Muscle of arm (tissue), 12 donors: ENCODE results near the gene KRT26. TPM values are rescaled to one million over a fixed set of nuclear protein-coding genes. Genes with fewer than 3 reads are reported as not detected.

ENCODE experiments used
- DNase-seq: peaks from one replicate; pipeline ENCODE4 v3.0.0-alpha.2; 2013
- polyA plus RNA-seq, 12 donors: library from polyadenylated mRNA; unstranded; fragments of 120-200 nt; gene quantifications; one replicate each; pipeline ENCODE4 v1.2.1, GENCODE V29; 2013; ENCODE audit not compliant: insufficient read length in 12 of 12

The KRT26 gene
- polyA plus RNA-seq, 12 donors: not detected

DNA sequence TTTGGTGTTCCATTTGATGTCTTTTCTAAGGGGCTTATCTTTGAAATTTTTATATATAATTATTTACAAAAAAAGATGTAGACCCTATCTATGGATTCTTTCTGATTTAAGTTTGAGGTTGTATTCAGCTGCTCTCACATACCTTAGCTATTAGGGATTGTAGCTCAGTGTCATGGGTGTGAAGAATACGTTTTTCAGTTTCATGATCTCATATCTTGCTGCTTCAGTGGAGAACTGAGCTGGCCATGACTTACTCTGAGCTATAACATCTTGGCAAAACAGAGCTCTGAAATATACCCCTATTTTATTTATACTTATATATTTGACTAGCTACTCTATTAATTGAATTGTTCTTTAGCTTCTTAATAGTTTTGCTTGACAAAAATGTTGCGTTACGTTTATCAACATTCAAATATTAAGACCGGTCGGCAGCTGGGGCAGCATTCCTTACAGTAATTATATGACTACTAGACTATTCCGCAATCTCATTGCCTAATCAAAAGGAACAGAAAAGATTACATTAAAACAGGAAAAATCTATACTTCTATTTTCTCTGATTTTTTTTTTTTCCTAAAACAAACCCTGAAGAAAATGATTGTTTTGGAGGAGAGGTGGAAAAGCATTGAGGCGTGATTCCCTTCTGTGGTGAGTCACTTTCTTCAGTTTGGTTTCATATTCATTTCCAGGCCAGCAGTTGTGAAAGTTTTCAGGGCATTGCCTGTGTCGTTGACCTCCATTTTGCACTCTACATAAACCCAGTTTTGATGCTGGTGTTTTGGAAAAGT, 44.4 kb downstream of the KRT26 start:
- no peak for DNase-seq

DNA sequence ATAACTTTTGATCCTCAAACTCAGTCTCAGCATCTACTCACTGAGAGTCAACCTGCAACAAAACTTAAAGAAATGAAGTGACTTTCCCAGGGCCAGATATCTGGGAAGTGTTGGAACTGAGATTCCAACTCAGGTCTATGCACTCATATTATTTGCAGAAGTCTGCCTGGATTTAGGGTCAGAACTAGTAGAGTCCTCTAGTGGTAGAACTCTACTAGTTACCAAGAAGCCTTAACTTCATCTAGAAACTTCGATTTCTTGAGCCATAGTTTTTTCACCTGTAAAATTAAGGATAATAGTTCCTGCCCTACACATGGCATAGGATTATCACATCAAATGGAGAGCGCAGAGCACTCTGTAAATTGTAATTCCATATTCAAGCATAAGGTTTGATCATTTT, 45.1 kb downstream of the KRT26 start:
- no peak for DNase-seq

DNA sequence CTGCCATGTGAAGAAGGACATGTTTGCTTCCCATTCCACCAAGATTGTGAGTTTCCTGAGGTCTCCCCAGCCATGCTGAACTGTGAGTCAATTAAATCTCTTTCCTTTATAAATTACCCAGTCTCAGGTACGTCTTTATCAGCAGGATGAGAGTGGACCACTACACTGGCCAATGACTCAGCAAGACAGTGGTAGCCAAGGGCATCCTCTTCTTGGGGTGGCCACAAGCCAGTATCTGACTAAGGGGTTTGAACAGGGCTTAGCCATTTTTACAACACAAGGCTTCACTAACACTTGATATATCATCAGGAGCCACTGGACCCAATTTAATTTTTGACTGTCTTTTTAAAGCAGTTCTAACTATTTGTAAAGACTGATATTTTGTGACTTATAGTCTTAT, 47.3 kb downstream of the KRT26 start:
- DNase-seq: no peak

DNA sequence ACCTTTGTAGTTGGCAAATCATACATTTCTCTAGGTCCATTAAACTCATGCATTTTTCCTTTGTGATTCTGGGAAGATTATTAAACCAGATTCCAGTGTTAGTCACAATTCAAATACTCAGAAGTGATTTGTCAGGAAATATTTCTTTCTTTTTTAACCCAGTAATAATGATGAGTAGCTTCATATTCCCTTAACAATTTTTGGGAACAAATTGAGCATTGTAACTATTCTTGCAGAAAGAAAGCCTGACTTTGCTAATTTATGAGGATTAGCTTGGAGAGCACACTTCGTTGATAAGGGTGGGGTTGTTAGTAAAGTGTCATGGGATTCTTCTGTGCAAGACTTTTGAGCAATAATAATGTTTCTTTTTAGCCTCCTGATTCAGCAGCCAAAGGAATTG, 49.8 kb downstream of the KRT26 start:
- DNase-seq: no peak

DNA sequence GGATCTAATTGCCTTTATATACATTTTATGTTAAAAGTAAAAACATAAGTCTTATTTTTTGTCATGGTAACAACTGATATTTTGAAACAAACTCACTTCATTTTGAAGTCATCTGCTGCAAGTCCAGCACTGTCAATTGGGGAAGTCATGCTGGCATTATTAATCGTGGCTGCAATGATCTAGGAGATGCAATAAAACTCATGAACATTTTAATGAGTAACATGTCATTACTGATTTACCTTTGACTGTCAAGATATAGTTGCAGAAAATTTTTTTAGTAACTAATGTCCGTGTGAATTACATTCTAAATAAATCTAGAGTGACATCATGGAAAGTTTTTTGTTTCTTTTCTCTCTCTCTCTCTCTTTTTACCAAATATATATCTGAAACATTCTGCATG, 51.1 kb downstream of the KRT26 start:
- DNase-seq: no peak

DNA sequence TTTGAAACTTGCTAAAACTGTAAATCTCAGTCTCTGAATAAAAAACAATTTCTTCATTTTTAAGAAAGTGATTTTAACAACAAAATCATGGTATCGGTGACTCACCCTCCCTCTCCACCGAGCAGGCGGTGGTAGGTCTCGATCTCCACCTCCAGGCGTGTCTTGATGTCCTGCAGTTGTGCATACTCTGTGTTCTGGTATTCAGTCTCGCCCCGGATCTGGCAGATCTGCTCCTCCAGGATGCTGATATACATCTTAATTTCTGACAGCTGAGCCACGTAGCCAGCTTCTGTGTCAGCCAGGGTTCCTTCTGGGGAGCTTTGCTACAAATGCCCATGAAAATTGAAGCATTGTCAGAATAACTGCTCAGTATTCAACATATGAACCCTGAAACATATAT, 53.1 kb downstream of the KRT26 start:
- no peak for DNase-seq

DNA sequence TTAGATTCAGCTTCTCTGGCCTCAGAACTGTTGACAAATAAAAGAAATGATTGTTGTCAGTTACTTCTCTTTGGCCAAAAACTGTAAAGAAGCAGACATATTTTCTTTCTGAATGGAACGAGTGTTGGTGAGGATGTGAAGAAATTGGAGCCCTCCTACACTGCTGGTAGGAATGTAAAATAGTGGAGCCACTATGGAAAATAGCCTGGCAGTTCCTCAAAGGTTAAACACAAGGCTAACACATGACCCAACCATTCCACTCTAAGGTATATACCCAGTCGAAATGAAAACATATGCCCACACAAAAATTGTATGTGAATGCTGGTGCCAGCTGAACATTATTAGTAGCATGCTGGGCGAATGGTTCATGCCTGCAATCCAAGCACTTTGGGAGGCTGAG, 54.2 kb downstream of the KRT26 start:
- no peak for DNase-seq

Other genes with a start within 250 kb of the KRT26 start
- 1 to 10 TPM in 2 of 12 donors, under 1 TPM in 8, not detected in 2; 0.18 to 3.5 (median 0.55) TPM for gene CCR7, start 206.7 kb downstream of the KRT26 start, polyA plus RNA-seq
- gene SMARCE1, start 124.4 kb downstream of the KRT26 start, polyA plus RNA-seq: 100 to 1,000 TPM in 11 of 12 donors, not detected in 1; 112 to 222 (median 136) TPM
- 1 to 10 TPM in 1 of 12 donors, under 1 TPM in 7, not detected in 4; 0.07 to 1.0 (median 0.19) TPM for gene KRT222, start 107.0 kb downstream of the KRT26 start, polyA plus RNA-seq
- under 1 TPM in 1 of 12 donors, not detected in 11; 0.21 TPM for gene KRT24, start 68.4 kb downstream of the KRT26 start, polyA plus RNA-seq
- under 1 TPM in 4 of 12 donors, not detected in 8; 0.15 to 0.33 (median 0.21) TPM for gene KRT25, start 16.9 kb downstream of the KRT26 start, polyA plus RNA-seq
- not detected for gene KRT27, start 10.3 kb upstream of the KRT26 start, polyA plus RNA-seq
- gene KRT28, start 27.8 kb upstream of the KRT26 start, polyA plus RNA-seq: not detected
- gene KRT10, start 50.4 kb upstream of the KRT26 start, polyA plus RNA-seq: 1,000 to 10,000 TPM in 1 of 12 donors, 100 to 1,000 TPM in 2, 10 to 100 TPM in 8, not detected in 1; 26.9 to 1,201 (median 45.0) TPM
- 1 to 10 TPM in 1 of 12 donors, under 1 TPM in 6, not detected in 5; 0.07 to 2.8 (median 0.31) TPM for gene KRT12, start 95.0 kb upstream of the KRT26 start, polyA plus RNA-seq
- 1 to 10 TPM in 1 of 12 donors, under 1 TPM in 4, not detected in 7; 0.07 to 1.9 (median 0.22) TPM for gene KRT20, start 113.0 kb upstream of the KRT26 start, polyA plus RNA-seq
- gene KRT23, start 165.4 kb upstream of the KRT26 start, polyA plus RNA-seq: 10 to 100 TPM in 3 of 12 donors, under 1 TPM in 6, not detected in 3; 0.12 to 25.1 (median 0.44) TPM
- gene KRT39, start 194.7 kb upstream of the KRT26 start, polyA plus RNA-seq: 10 to 100 TPM in 1 of 12 donors, 1 to 10 TPM in 9, not detected in 2; 2.3 to 12.3 (median 6.3) TPM
- gene KRT40, start 212.1 kb upstream of the KRT26 start, polyA plus RNA-seq: 10 to 100 TPM in 5 of 12 donors, 1 to 10 TPM in 5, not detected in 2; 3.1 to 16.4 (median 11.0) TPM
- not detected for gene KRTAP3-3, start 222.0 kb upstream of the KRT26 start, polyA plus RNA-seq
- gene KRTAP3-2, start 227.7 kb upstream of the KRT26 start, polyA plus RNA-seq: 1 to 10 TPM in 4 of 12 donors, under 1 TPM in 5, not detected in 3; 0.22 to 1.4 (median 0.86) TPM
- not detected for gene KRTAP3-1, start 236.9 kb upstream of the KRT26 start, polyA plus RNA-seq